Trophoblast cell (in vitro differentiated cells and primary cell): ENCODE data around the gene MORN2.

Source experiments
- DNase-seq, 2 donors: peaks; one replicate each; pipeline ENCODE4 v3.0.0-alpha.2; 2016
- H2AFZ ChIP-seq: 2 replicates; pipeline ENCODE4 v1.6.1; 2013; ENCODE audit warnings: low read length, moderate library complexity, mild to moderate bottlenecking; ENCODE audit not compliant: insufficient read depth, poor library complexity
- H2AK5ac ChIP-seq: 2 replicates; pipeline ENCODE4 v1.6.1; 2013; ENCODE audit warnings: mild to moderate bottlenecking, low read length
- H2BK120ac ChIP-seq: 2 replicates; pipeline ENCODE4 v1.6.1; 2013; ENCODE audit warnings: low read length, mild to moderate bottlenecking, moderate library complexity; ENCODE audit not compliant: insufficient read depth, poor library complexity
- H2BK12ac ChIP-seq: 2 replicates; pipeline ENCODE4 v1.6.1; 2013; ENCODE audit warnings: mild to moderate bottlenecking, low read length, moderate library complexity
- H2BK5ac ChIP-seq: 2 replicates; pipeline ENCODE4 v1.6.1; 2013; ENCODE audit warnings: low read length, low read depth, moderate library complexity, mild to moderate bottlenecking; ENCODE audit not compliant: poor library complexity
- H3K14ac ChIP-seq: 2 replicates; pipeline ENCODE4 v1.6.1; 2013; ENCODE audit warnings: mild to moderate bottlenecking, low read length
- H3K18ac ChIP-seq: 2 replicates; pipeline ENCODE4 v1.6.1; 2013; ENCODE audit warnings: mild to moderate bottlenecking, low read length
- H3K23ac ChIP-seq: 2 replicates; pipeline ENCODE4 v1.6.1; 2013; ENCODE audit warnings: low read length
- H3K27ac ChIP-seq: 2 replicates; pipeline ENCODE4 v1.5.1; 2013; ENCODE audit warnings: low read depth, mild to moderate bottlenecking, inconsistent platforms, low read length, moderate library complexity
- H3K27me3 ChIP-seq: 2 replicates; pipeline ENCODE4 v1.6.1; 2013; ENCODE audit warnings: inconsistent platforms, mild to moderate bottlenecking, low read length, moderate library complexity; ENCODE audit not compliant: insufficient read depth
- H3K36me3 ChIP-seq, 2 experiments: 1 replicate in 1 of 2; 2 replicates in 1 of 2; pipeline ENCODE4 v1.6.1; 2013; ENCODE audit warnings: low read length in 2 of 2, mild to moderate bottlenecking in 2 of 2, moderate library complexity in 1 of 2; ENCODE audit not compliant: insufficient read depth in 2 of 2, control insufficient read depth in 1 of 2
- H3K4ac ChIP-seq: 2 replicates; pipeline ENCODE4 v1.6.1; 2013; ENCODE audit warnings: low read depth, mild to moderate bottlenecking, low read length, moderate library complexity
- H3K4me1 ChIP-seq, 2 experiments: 1 replicate in 1 of 2; 2 replicates in 1 of 2; pipeline ENCODE4 v1.6.1; 2013; ENCODE audit warnings: low read length in 2 of 2, mild to moderate bottlenecking in 2 of 2, moderate library complexity in 1 of 2; ENCODE audit not compliant: insufficient read depth in 2 of 2, control insufficient read depth in 1 of 2
- H3K4me2 ChIP-seq: 2 replicates; pipeline ENCODE4 v1.6.1; 2013; ENCODE audit warnings: inconsistent platforms, mild to moderate bottlenecking, low read length, moderate library complexity
- H3K4me3 ChIP-seq: 2 replicates; pipeline ENCODE4 v1.5.1; 2013; ENCODE audit warnings: mild to moderate bottlenecking, low read depth, low read length, inconsistent platforms
- H3K79me1 ChIP-seq: one replicate; pipeline ENCODE4 v1.6.1; 2013; ENCODE audit warnings: low read length
- H3K79me2 ChIP-seq: 2 replicates; pipeline ENCODE4 v1.6.1; 2013; ENCODE audit warnings: low read length, mild to moderate bottlenecking; ENCODE audit not compliant: control insufficient read depth, insufficient read depth, poor library complexity
- H3K9ac ChIP-seq: 2 replicates; pipeline ENCODE4 v1.6.1; 2013; ENCODE audit warnings: mild to moderate bottlenecking, low read length
- H3K9me3 ChIP-seq: 2 replicates; pipeline ENCODE4 v1.6.1; 2013; ENCODE audit warnings: low read depth, mild to moderate bottlenecking, control low read depth, inconsistent platforms, low read length; ENCODE audit not compliant: insufficient read depth
- H4K12ac ChIP-seq: 2 replicates; pipeline ENCODE4 v1.6.1; 2013; ENCODE audit warnings: low read depth, mild to moderate bottlenecking, low read length, moderate library complexity
- H4K8ac ChIP-seq: 2 replicates; pipeline ENCODE4 v1.6.1; 2013; ENCODE audit warnings: low read depth, mild to moderate bottlenecking, low read length, moderate library complexity
- H4K91ac ChIP-seq: one replicate; pipeline ENCODE4 v1.6.1; 2013; ENCODE audit warnings: low read depth, mild to moderate bottlenecking, low read length, moderate library complexity
- WGBS: extraction: QIAGEN DNeasy Blood & Tissue Kit; methylation state at CpG from one replicate; pipeline ENCODE4 v1.1.7; 2013; ENCODE audit warnings: missing lambda C conversion rate; ENCODE audit not compliant: insufficient read length, insufficient coverage; ENCODE audit errors: extremely low coverage; 5-methylcytosine and 5-hydroxymethylcytosine counted together

Gene MORN2

DNA sequence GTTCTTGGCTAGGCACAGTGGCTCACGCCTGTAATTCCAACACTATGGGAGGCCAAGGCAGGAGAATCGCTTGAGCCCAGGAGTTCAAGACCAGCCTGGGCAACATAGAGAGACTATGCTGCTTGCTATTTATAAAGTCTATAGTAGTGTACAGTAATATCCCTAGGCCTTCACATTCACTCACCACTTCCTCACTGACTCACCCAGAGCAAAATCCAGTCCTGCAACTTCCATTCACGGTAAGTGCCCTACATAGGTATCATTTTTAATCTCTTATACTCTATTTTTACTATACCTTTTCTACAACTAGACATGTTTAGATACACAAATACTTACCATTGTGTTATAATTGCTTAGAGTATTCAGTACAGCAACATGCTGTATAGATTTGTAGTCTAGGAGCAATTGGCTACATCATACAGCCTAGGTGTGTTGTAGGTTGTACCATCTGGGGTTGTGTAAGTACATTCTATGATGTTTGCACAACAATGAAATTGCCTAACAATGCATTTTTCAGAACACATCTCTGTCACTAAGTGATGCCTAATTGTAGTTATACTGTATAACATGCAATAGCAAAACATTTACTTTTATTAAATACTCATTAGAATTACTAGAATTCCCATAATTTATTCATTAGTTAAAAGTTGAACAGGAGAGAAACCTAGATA lies 8.9 kb upstream of the MORN2 start:
- Histone ChIP-seq H3K79me1 (no peaks in the 10 kb centered on the region), H3K4me3 (no peak overlapping the region), H2AFZ (no peak overlapping the region), H4K91ac (no peak overlapping the region), H3K18ac (no peak overlapping the region), H4K8ac (no peak overlapping the region), H2AK5ac (no peak overlapping the region), H3K23ac (no peak overlapping the region), H3K14ac (no peak overlapping the region), H3K9me3 (no peaks in the 10 kb centered on the region), H3K27ac (no peak overlapping the region), H3K27me3 (no peaks in the 10 kb centered on the region), H3K79me2 (no peaks in the 10 kb centered on the region), H3K4ac (no peak overlapping the region), H3K9ac (no peak overlapping the region), H3K4me1 (no peaks in the 10 kb centered on the region), H3K36me3 (peaks cover 2% of the 10 kb centered on the region in 2 experiments), H4K12ac (no peak overlapping the region), H3K4me2 (no peak overlapping the region), H2BK5ac (no peak overlapping the region), H2BK12ac (no peak overlapping the region), H2BK120ac (no peak overlapping the region)
- peak; percentile 65 to 91 for DNase-seq
- no CpG with 5 or more reads among the region's 3 CpGs for WGBS

DNA sequence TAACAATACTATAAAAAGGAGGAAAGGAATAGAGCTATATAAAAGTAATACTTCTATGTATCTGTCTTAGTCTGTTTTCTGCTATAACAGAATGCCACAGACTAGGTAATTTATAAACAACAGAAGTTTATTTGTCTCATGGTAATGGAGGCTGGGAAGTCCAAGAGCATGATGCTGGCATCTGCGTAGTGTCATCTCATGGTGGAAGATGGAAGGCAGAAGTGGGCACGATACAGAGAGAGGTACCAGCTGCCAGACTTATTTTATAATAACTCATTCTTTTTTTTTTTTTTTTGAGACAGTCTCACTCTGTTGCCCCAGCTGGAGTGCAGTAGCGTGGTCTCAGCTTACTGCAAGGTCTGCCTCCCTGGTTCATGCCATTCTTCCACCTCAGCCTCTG lies 4.3 kb upstream of the MORN2 start:
- Histone ChIP-seq H4K91ac (no peak overlapping the region), H3K4me3 (no peak overlapping the region), H4K8ac (no peak overlapping the region), H4K12ac (no peak overlapping the region), H3K27ac (no peak overlapping the region), H3K18ac (no peak overlapping the region), H2AK5ac (no peak overlapping the region), H2BK120ac (no peak overlapping the region), H2AFZ (no peak overlapping the region), H3K79me2 (peaks cover 3% of the 10 kb centered on the region), H3K23ac (no peak overlapping the region), H3K27me3 (no peaks in the 10 kb centered on the region), H2BK12ac (no peak overlapping the region), H2BK5ac (no peak overlapping the region), H3K4me1 (no peaks in the 10 kb centered on the region), H3K4ac (no peak overlapping the region), H3K79me1 (peaks cover 3% of the 10 kb centered on the region), H3K4me2 (no peak overlapping the region), H3K36me3 (no peaks in the 10 kb centered on the region), H3K14ac (no peak overlapping the region), H3K9me3 (no peaks in the 10 kb centered on the region), H3K9ac (no peak overlapping the region)
- WGBS = no CpG with 5 or more reads among the region's 3 CpGs
- DNase-seq = no peak

DNA sequence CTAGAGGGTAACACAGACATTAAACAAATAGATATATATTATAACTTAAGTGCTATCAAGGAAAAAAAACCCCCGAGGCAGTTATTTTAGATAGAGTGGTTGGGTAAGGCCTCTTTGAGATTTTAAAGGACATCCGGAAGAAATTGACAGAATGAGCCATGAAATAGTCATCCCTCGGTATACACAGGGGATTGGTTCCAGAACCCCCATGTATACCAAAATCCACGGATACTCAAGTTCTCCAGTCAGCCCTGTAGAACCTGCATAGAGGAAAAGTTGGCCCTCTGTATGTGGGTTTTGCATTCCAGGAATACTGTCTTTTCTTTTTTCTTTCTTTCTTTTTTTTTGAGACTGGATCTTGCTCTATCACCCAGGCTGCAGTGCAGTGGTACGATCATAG lies 2.0 kb upstream of the MORN2 start:
- no peak overlapping the region for H4K91ac ChIP-seq
- no peak overlapping the region for H3K18ac ChIP-seq
- no peak overlapping the region for H3K14ac ChIP-seq
- H3K79me2 ChIP-seq = peaks cover 3% of the 10 kb centered on the region
- no peak overlapping the region for H4K8ac ChIP-seq
- no peak overlapping the region for H2AK5ac ChIP-seq
- H2AFZ ChIP-seq = no peak overlapping the region
- H3K36me3 ChIP-seq = no peaks in the 10 kb centered on the region
- H3K4me1 ChIP-seq = no peaks in the 10 kb centered on the region
- no peak overlapping the region for H3K4me2 ChIP-seq
- H3K79me1 ChIP-seq = peaks cover 3% of the 10 kb centered on the region
- H2BK5ac ChIP-seq = no peak overlapping the region
- H3K4ac ChIP-seq = no peak overlapping the region
- H3K27me3 ChIP-seq = no peaks in the 10 kb centered on the region
- no peak overlapping the region for H2BK120ac ChIP-seq
- DNase-seq = peak; percentile 62 to 89
- no CpG with 5 or more reads among the region's 5 CpGs for WGBS
- H3K23ac ChIP-seq = no peak overlapping the region
- no peak overlapping the region for H3K9ac ChIP-seq
- H3K4me3 ChIP-seq = no peak overlapping the region
- no peak overlapping the region for H4K12ac ChIP-seq
- H2BK12ac ChIP-seq = no peak overlapping the region
- H3K27ac ChIP-seq = no peak overlapping the region
- no peaks in the 10 kb centered on the region for H3K9me3 ChIP-seq

DNA sequence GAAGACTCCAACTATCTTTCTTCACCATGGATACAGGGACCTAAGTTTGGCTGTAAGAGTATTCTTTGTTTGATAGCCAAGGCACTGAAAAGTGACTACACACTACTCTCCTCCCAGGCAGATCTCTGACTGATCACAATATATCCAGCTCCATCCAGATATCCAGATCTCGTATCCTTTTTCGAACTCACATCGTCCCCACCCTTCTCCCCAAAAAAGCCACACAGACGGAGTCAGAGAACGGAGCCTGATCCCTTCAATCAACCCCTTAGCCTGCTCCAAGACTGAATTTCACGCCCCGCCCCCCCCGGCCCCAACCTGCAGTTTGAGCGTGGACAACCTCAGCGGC lies 575 bp upstream of the MORN2 start:
- peak overlapping the region; percentile 54 for H4K12ac ChIP-seq
- no peak overlapping the region for H3K27ac ChIP-seq
- no peak overlapping the region for H4K91ac ChIP-seq
- no peak overlapping the region for H3K18ac ChIP-seq
- H3K4ac ChIP-seq = peak overlapping the region; percentile 32
- no peak overlapping the region for H2BK5ac ChIP-seq
- no peak overlapping the region for H2BK12ac ChIP-seq
- H4K8ac ChIP-seq = peak overlapping the region; percentile 90
- WGBS = no CpG with 5 or more reads among the region's 10 CpGs
- no peaks in the 10 kb centered on the region for H3K27me3 ChIP-seq
- no peaks in the 10 kb centered on the region for H3K4me1 ChIP-seq
- no peak overlapping the region for H3K23ac ChIP-seq
- H3K36me3 ChIP-seq = no peaks in the 10 kb centered on the region
- H3K14ac ChIP-seq = no peak overlapping the region
- H2AK5ac ChIP-seq = no peak overlapping the region
- H3K4me3 ChIP-seq = peak overlapping the region; percentile 91
- peak overlapping the region; percentile 57 for H3K9ac ChIP-seq
- H3K4me2 ChIP-seq = peak overlapping the region; percentile 94
- H2BK120ac ChIP-seq = no peak overlapping the region
- H3K79me2 ChIP-seq = peaks cover 3% of the 10 kb centered on the region
- peak in 1 of 2 donors; percentile 13 for DNase-seq
- peaks cover 3% of the 10 kb centered on the region for H3K79me1 ChIP-seq
- H3K9me3 ChIP-seq = no peaks in the 10 kb centered on the region
- peak overlapping the region; percentile 71 for H2AFZ ChIP-seq
